ENCODE measurements around the gene MTNR1B. TPM values are rescaled to one million over a fixed set of nuclear protein-coding genes. Genes with fewer than 3 reads are reported as not detected.

Gene MTNR1B
- total and polyA plus RNA-seq, 4 experiments from 2014 or later, result not detected

- Histone ChIP-seq H3K36me3 (ENCODE audit: insufficient read depth, low read length) (no peaks in the 10 kb centered on the region), H3K27ac (ENCODE audit: low read depth, low read length) (no peak overlapping the region), H3K9me3 (ENCODE audit: control insufficient read depth in 1 of 2, low read length in 2 of 2) (no peaks in the 10 kb centered on the region), H3K4me3 (ENCODE audit: low read length in 2 of 2) (no peak overlapping the region), H3K27me3 (ENCODE audit: insufficient read depth, low read length) (no peaks in the 10 kb centered on the region), H3K4me1 (ENCODE audit: insufficient read depth, low read length) (no peaks in the 10 kb centered on the region)
- H3K4me1 Mint-ChIP-seq, result peaks cover 0 to 5% (median 1%) of the 10 kb centered on the region in 4 donors
- ChIA-PET POLR2A (ENCODE audit: partially characterized antibody) (no interaction called here), CTCF (ENCODE audit: partially characterized antibody) (no interaction called here)
- H3K4me3 Mint-ChIP-seq, result no peak overlapping the region
- H3K36me3 Mint-ChIP-seq, result no peaks in the 10 kb centered on the region
- DNase-seq, result no peak
- H3K27ac Mint-ChIP-seq, result no peak overlapping the region
- H3K27me3 Mint-ChIP-seq, result peaks cover 0 to 1% of the 10 kb centered on the region in 2 donors
- H3K9me3 Mint-ChIP-seq, result peaks cover 0 to 2% (median 0%) of the 10 kb centered on the region in 8 donors
- intact Hi-C loops (cut with micrococcal nuclease), result no loop called here
These were observed 5.0 kb upstream of the MTNR1B start for GRCh38 chr11:92964471-92964870.

GRCh38 chr11:92965196-92965595, 4.3 kb upstream of the MTNR1B start:
- no peak overlapping the region for H3K4me3 ChIP-seq (ENCODE audit: low read length in 2 of 2)
- DNase-seq, result no peak
- no peak overlapping the region for H3K4me3 Mint-ChIP-seq
- POLR2A ChIA-PET (ENCODE audit: partially characterized antibody), result no interaction called here
- no peaks in the 10 kb centered on the region for H3K27me3 ChIP-seq (ENCODE audit: insufficient read depth, low read length)
- H3K27ac Mint-ChIP-seq, result no peak overlapping the region
- no peaks in the 10 kb centered on the region for H3K36me3 ChIP-seq (ENCODE audit: insufficient read depth, low read length)
- H3K9me3 ChIP-seq (ENCODE audit: control insufficient read depth in 1 of 2, low read length in 2 of 2), result no peaks in the 10 kb centered on the region
- CTCF ChIA-PET (ENCODE audit: partially characterized antibody), result no interaction called here
- intact Hi-C loops (cut with micrococcal nuclease), result no loop called here
- peaks cover 0 to 2% (median 0%) of the 10 kb centered on the region in 8 donors for H3K9me3 Mint-ChIP-seq
- no peak overlapping the region for H3K27ac ChIP-seq (ENCODE audit: low read depth, low read length)
- H3K36me3 Mint-ChIP-seq, result no peaks in the 10 kb centered on the region
- H3K4me1 ChIP-seq (ENCODE audit: insufficient read depth, low read length), result no peaks in the 10 kb centered on the region
- H3K4me1 Mint-ChIP-seq, result peaks cover 0 to 5% (median 1%) of the 10 kb centered on the region in 4 donors
- peaks cover 0 to 1% of the 10 kb centered on the region in 2 donors for H3K27me3 Mint-ChIP-seq

DNA sequence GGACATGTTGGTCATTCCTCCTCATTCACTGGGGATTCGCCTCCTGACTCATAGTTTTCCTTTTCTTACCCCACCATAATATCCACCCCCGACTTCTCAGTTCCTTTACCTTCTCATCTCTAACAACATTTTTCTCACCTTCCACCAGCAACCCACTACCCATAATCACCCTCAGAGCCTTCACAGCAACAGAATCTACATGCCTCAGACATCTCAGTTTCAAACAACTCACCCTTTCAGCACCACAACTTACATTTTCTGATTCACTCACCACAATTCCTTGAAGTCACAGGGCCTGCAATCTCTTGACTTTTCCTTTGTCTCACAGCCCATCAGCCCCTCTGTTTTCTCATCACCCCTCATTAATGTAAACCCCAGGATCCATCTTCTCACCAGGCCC, 2.3 kb upstream of the MTNR1B start:
- Histone ChIP-seq H3K36me3 (ENCODE audit: insufficient read depth, low read length) (no peaks in the 10 kb centered on the region), H3K4me1 (ENCODE audit: insufficient read depth, low read length) (no peaks in the 10 kb centered on the region), H3K27ac (ENCODE audit: low read depth, low read length) (no peak overlapping the region), H3K4me3 (ENCODE audit: low read length in 2 of 2) (no peak overlapping the region), H3K9me3 (ENCODE audit: control insufficient read depth in 1 of 2, low read length in 2 of 2) (no peaks in the 10 kb centered on the region), H3K27me3 (ENCODE audit: insufficient read depth, low read length) (no peaks in the 10 kb centered on the region)
- Mint-ChIP-seq H3K9me3 (peaks cover 0 to 2% (median 0%) of the 10 kb centered on the region in 8 donors), H3K27ac (no peak overlapping the region), H3K27me3 (peaks cover 0 to 1% of the 10 kb centered on the region in 2 donors), H3K4me3 (no peak overlapping the region), H3K36me3 (no peaks in the 10 kb centered on the region), H3K4me1 (peaks cover 0 to 4% (median 1%) of the 10 kb centered on the region in 4 donors)
- intact Hi-C loops (cut with micrococcal nuclease), result no loop called here
- ChIA-PET POLR2A (ENCODE audit: partially characterized antibody) (no interaction called here), CTCF (ENCODE audit: partially characterized antibody) (no interaction called here)
- DNase-seq, result no peak

DNA sequence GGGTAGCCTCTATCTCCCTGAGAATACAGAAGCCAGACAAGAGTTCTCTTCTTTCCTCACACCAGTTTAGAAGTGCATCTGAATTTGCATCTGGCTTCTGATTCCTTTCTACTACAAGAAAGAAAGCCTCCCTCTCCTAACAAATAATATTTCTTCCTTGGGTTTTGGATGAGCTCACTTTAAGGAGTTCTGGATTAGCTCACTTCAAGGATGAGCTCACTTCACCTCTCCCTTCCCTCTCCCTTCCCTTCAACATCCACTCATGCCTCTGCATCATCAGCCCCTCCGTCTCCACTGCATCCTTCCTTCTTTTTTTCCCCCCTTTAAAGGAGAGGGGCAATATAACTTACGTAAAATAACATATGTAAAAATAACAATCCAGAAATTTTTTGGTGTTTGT, 1.6 kb upstream of the MTNR1B start:
- no peak for DNase-seq
- intact Hi-C loops (cut with micrococcal nuclease), result no loop called here
- Mint-ChIP-seq H3K27ac (no peak overlapping the region), H3K4me3 (no peak overlapping the region), H3K4me1 (peaks cover 0 to 2% (median 0%) of the 10 kb centered on the region in 4 donors), H3K36me3 (no peaks in the 10 kb centered on the region), H3K9me3 (peaks cover 0 to 2% (median 0%) of the 10 kb centered on the region in 8 donors), H3K27me3 (peaks cover 0 to 3% of the 10 kb centered on the region in 2 donors)
- no peaks in the 10 kb centered on the region for H3K27me3 ChIP-seq (ENCODE audit: insufficient read depth, low read length)
- CTCF ChIA-PET (ENCODE audit: partially characterized antibody), result no interaction called here
- H3K27ac ChIP-seq (ENCODE audit: low read depth, low read length), result no peak overlapping the region
- POLR2A ChIA-PET (ENCODE audit: partially characterized antibody), result no interaction called here
- no peaks in the 10 kb centered on the region for H3K36me3 ChIP-seq (ENCODE audit: insufficient read depth, low read length)
- H3K4me1 ChIP-seq (ENCODE audit: insufficient read depth, low read length), result no peaks in the 10 kb centered on the region
- H3K4me3 ChIP-seq (ENCODE audit: low read length in 2 of 2), result no peak overlapping the region
- H3K9me3 ChIP-seq (ENCODE audit: control insufficient read depth in 1 of 2, low read length in 2 of 2), result no peaks in the 10 kb centered on the region

DNA sequence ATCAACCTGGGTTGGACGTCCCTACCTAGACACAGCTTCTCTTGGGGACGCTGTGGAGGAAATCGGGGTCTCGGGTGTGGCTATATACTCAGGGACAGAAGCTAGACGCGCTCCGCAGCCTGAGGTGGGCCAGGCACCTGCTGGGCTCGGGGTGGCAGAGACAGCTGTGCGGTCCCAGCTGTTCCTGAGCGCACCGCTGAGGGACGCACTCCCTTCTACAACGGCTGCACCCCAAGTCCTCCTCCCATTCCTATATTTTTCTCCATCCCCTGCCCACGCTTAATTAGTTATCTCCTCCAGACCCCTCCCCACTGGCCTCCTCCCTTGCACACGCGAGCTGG, 188 bp upstream of the MTNR1B start:
- H3K4me3 Mint-ChIP-seq, result no peak overlapping the region
- Histone ChIP-seq H3K27me3 (ENCODE audit: insufficient read depth, low read length) (no peaks in the 10 kb centered on the region), H3K4me1 (ENCODE audit: insufficient read depth, low read length) (no peaks in the 10 kb centered on the region), H3K4me3 (ENCODE audit: low read length in 2 of 2) (no peak overlapping the region), H3K36me3 (ENCODE audit: insufficient read depth, low read length) (no peaks in the 10 kb centered on the region), H3K9me3 (ENCODE audit: control insufficient read depth in 1 of 2, low read length in 2 of 2) (no peaks in the 10 kb centered on the region), H3K27ac (ENCODE audit: low read depth, low read length) (no peak overlapping the region)
- peaks cover 3 to 4% of the 10 kb centered on the region in 2 donors for H3K27me3 Mint-ChIP-seq
- no peaks in the 10 kb centered on the region for H3K36me3 Mint-ChIP-seq
- ChIA-PET POLR2A (ENCODE audit: partially characterized antibody) (no interaction called here), CTCF (ENCODE audit: partially characterized antibody) (no interaction called here)
- DNase-seq, result no peak
- H3K9me3 Mint-ChIP-seq, result peaks cover 0 to 2% (median 0%) of the 10 kb centered on the region in 8 donors
- H3K27ac Mint-ChIP-seq, result no peak overlapping the region
- intact Hi-C loops (cut with micrococcal nuclease), result no loop called here
- no peaks in the 10 kb centered on the region for H3K4me1 Mint-ChIP-seq

GRCh38 chr11:92972248-92972647, 2.8 kb downstream of the MTNR1B start:
- no peaks in the 10 kb centered on the region for H3K4me1 Mint-ChIP-seq
- Histone ChIP-seq H3K4me1 (ENCODE audit: insufficient read depth, low read length) (no peaks in the 10 kb centered on the region), H3K27me3 (ENCODE audit: insufficient read depth, low read length) (no peaks in the 10 kb centered on the region), H3K4me3 (ENCODE audit: low read length in 2 of 2) (no peak overlapping the region), H3K9me3 (ENCODE audit: control insufficient read depth in 1 of 2, low read length in 2 of 2) (no peaks in the 10 kb centered on the region), H3K27ac (ENCODE audit: low read depth, low read length) (no peak overlapping the region), H3K36me3 (ENCODE audit: insufficient read depth, low read length) (no peaks in the 10 kb centered on the region)
- POLR2A ChIA-PET (ENCODE audit: partially characterized antibody), result no interaction called here
- no peak overlapping the region for H3K4me3 Mint-ChIP-seq
- H3K27me3 Mint-ChIP-seq, result peaks cover 3 to 4% of the 10 kb centered on the region in 2 donors
- intact Hi-C loops (cut with micrococcal nuclease), result no loop called here
- no peaks in the 10 kb centered on the region for H3K9me3 Mint-ChIP-seq
- no peak overlapping the region for H3K27ac Mint-ChIP-seq
- CTCF ChIA-PET (ENCODE audit: partially characterized antibody), result no interaction called here
- DNase-seq, result no peak
- no peaks in the 10 kb centered on the region for H3K36me3 Mint-ChIP-seq

DNA sequence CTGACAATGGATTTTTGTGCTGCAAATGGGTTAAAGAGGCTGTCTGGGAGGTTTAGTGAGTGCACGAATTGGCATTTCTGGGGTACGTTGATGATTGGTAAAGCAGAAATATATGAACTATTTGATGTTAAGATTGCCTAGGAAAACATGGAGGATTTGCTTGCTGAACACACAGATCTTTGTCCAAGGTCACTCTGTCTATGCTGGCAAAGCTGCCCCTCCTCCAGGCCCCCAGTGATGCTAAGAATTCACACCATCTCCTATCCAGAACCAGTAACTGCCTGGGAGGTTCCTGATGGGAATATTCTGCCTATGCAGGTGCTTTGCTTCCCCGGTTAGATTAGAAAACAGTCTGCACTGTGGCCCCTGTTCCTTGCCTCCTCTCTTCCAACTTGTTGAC, 5.8 kb downstream of the MTNR1B start:
- Mint-ChIP-seq H3K36me3 (no peaks in the 10 kb centered on the region), H3K4me1 (no peaks in the 10 kb centered on the region), H3K27ac (no peak overlapping the region), H3K9me3 (no peaks in the 10 kb centered on the region), H3K27me3 (peaks cover 3 to 4% of the 10 kb centered on the region in 2 donors), H3K4me3 (no peak overlapping the region)
- Histone ChIP-seq H3K27ac (ENCODE audit: low read depth, low read length) (no peak overlapping the region), H3K9me3 (ENCODE audit: control insufficient read depth in 1 of 2, low read length in 2 of 2) (no peaks in the 10 kb centered on the region), H3K36me3 (ENCODE audit: insufficient read depth, low read length) (no peaks in the 10 kb centered on the region), H3K4me1 (ENCODE audit: insufficient read depth, low read length) (no peaks in the 10 kb centered on the region), H3K4me3 (ENCODE audit: low read length in 2 of 2) (no peak overlapping the region), H3K27me3 (ENCODE audit: insufficient read depth, low read length) (no peaks in the 10 kb centered on the region)
- intact Hi-C loops (cut with micrococcal nuclease), result no loop called here
- POLR2A ChIA-PET (ENCODE audit: partially characterized antibody), result no interaction called here
- CTCF ChIA-PET (ENCODE audit: partially characterized antibody), result no interaction called here
- DNase-seq, result no peak

DNA sequence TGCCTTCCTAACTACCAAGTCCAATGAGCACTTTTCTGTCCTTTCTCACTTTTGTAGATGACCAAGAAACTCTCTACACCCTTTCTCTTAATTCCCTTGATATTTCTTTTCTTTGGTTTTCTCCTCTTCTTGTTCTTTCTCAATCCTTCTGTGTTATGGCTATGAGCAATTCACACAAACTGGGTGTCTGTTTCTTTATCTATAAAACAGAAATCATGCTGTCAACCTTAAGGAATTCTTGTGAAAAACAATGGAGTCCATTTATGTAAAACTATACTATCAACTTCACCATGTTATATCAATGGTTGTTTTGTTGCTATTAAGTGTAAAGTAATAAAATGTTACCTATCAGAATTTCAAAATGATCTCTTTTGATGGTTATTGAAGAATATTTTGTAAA, 7.2 kb downstream of the MTNR1B start:
- POLR2A ChIA-PET (ENCODE audit: partially characterized antibody), result no interaction called here
- peaks cover 3 to 4% of the 10 kb centered on the region in 2 donors for H3K27me3 Mint-ChIP-seq
- Histone ChIP-seq H3K9me3 (ENCODE audit: control insufficient read depth in 1 of 2, low read length in 2 of 2) (no peaks in the 10 kb centered on the region), H3K36me3 (ENCODE audit: insufficient read depth, low read length) (no peaks in the 10 kb centered on the region), H3K4me1 (ENCODE audit: insufficient read depth, low read length) (no peaks in the 10 kb centered on the region), H3K4me3 (ENCODE audit: low read length in 2 of 2) (no peak overlapping the region), H3K27me3 (ENCODE audit: insufficient read depth, low read length) (no peaks in the 10 kb centered on the region), H3K27ac (ENCODE audit: low read depth, low read length) (no peak overlapping the region)
- no peaks in the 10 kb centered on the region for H3K36me3 Mint-ChIP-seq
- no peaks in the 10 kb centered on the region for H3K9me3 Mint-ChIP-seq
- DNase-seq, result no peak
- no peaks in the 10 kb centered on the region for H3K4me1 Mint-ChIP-seq
- CTCF ChIA-PET (ENCODE audit: partially characterized antibody), result interaction anchor here (0.7 kb wide), 1 partner anchor 13 kb away, joined by 3 read pairs; no protein-coding TSS in a partner anchor
- H3K27ac Mint-ChIP-seq, result no peak overlapping the region
- intact Hi-C loops (cut with micrococcal nuclease), result no loop called here
- no peak overlapping the region for H3K4me3 Mint-ChIP-seq

Measured in CD4-positive, alpha-beta memory T cell (primary cell).